HEK293 (cell line): ENCODE measurements around the gene IPO13.

ENCODE experiments used
- CTCF ChIA-PET: fragments of 350-600 bp; formaldehyde crosslinking; extraction: SDS; loops from one replicate; lab custom pipeline; 2021; ENCODE audit warnings: antibody characterized with exemption; lab: Yijun Ruan, JAX
- POLR2A ChIA-PET: fragments of 300-600 bp; formaldehyde crosslinking; extraction: SDS; loops from one replicate; lab custom pipeline; 2020; ENCODE audit warnings: antibody characterized with exemption, inconsistent platforms; lab: Yijun Ruan, JAX
- H3K27ac ChIP-seq: fragments of 200-500 bp; sonication (Bioruptor generic); 2 replicates; pipeline ENCODE4 v1.5.1; 2014; ENCODE audit warnings: low read depth, low read length, control low read depth, inconsistent platforms; ENCODE audit errors: extremely low read depth
- H3K36me3 ChIP-seq, 2 experiments: fragments of 200-500 bp in 1 of 2; sonication (Bioruptor generic) in 1 of 2; 1 replicate in 1 of 2; 2 replicates in 1 of 2; pipeline ENCODE4 v1.5.1; 2014 to 2017; ENCODE audit warnings: inconsistent platforms in 2 of 2, low read length in 2 of 2; ENCODE audit not compliant: control insufficient read depth in 2 of 2, insufficient read depth in 1 of 2
- H3K4me1 ChIP-seq: fragments of 200-500 bp; sonication (Bioruptor generic); 2 replicates; pipeline ENCODE4 v1.5.1; 2014; ENCODE audit warnings: mild to moderate bottlenecking, low read length, inconsistent platforms; ENCODE audit not compliant: control insufficient read depth, insufficient read depth
- H3K4me3 ChIP-seq: 2 replicates; pipeline ENCODE4 v1.5.1; 2011; ENCODE audit warnings: low read depth, mild to moderate bottlenecking, control low read depth, low read length, moderate library complexity
- H3K9me3 ChIP-seq: fragments of 200-500 bp; sonication (Bioruptor generic); 2 replicates; pipeline ENCODE4 v1.5.1; 2014; ENCODE audit warnings: low read depth, low read length, inconsistent platforms; ENCODE audit not compliant: control insufficient read depth, insufficient read depth
- IKZF3 ChIP-seq: fragments of 450-650 bp; IDR thresholded peaks from 2 replicates; pipeline ENCODE4 v1.5.0; 2018; ENCODE audit warnings: missing biosample characterization, mild to moderate bottlenecking, missing genetic modification characterization, moderate library complexity
- KLF1 ChIP-seq: fragments of 450-650 bp; formaldehyde crosslinking; IDR thresholded peaks from 2 replicates; pipeline ENCODE4 v1.5.1; 2016; ENCODE audit warnings: missing biosample characterization, missing genetic modification characterization
- KLF16 ChIP-seq: fragments of 450-650 bp; formaldehyde crosslinking; IDR thresholded peaks from 2 replicates; pipeline ENCODE4 v1.5.1; 2017; ENCODE audit warnings: missing biosample characterization, missing genetic modification characterization
- KLF7 ChIP-seq: fragments of 450-650 bp; formaldehyde crosslinking; IDR thresholded peaks from 2 replicates; pipeline ENCODE4 v1.5.1; 2016; ENCODE audit warnings: missing biosample characterization, missing genetic modification characterization, borderline replicate concordance
- OVOL3 ChIP-seq: fragments of 450-650 bp; formaldehyde crosslinking; IDR thresholded peaks from 2 replicates; pipeline ENCODE4 v1.5.1; 2016; ENCODE audit warnings: missing biosample characterization, missing genetic modification characterization
- SP2 ChIP-seq: fragments of 450-650 bp; formaldehyde crosslinking; IDR thresholded peaks from 2 replicates; pipeline ENCODE4 v1.5.1; 2016; ENCODE audit warnings: missing biosample characterization, missing genetic modification characterization
- ZBTB48 ChIP-seq: fragments of 450-650 bp; formaldehyde crosslinking; IDR thresholded peaks from 2 replicates; pipeline ENCODE4 v1.5.1; 2016; ENCODE audit warnings: missing biosample characterization, missing genetic modification characterization
- ZBTB7A ChIP-seq: fragments of 450-650 bp; formaldehyde crosslinking; IDR thresholded peaks from 2 replicates; pipeline ENCODE4 v1.5.1; 2016; ENCODE audit warnings: low read depth, missing biosample characterization, missing genetic modification characterization
- ZFHX2 ChIP-seq: fragments of 450-650 bp; formaldehyde crosslinking; conservative IDR thresholded peaks from 2 replicates; pipeline ENCODE4 v1.5.1; 2016; ENCODE audit warnings: missing biosample characterization, missing genetic modification characterization
- ZIC2 ChIP-seq: fragments of 450-650 bp; formaldehyde crosslinking; IDR thresholded peaks from 2 replicates; pipeline ENCODE4 v1.5.1; 2016; ENCODE audit warnings: missing biosample characterization, missing genetic modification characterization
- ZNF121 ChIP-seq: fragments of 450-650 bp; formaldehyde crosslinking; IDR thresholded peaks from 2 replicates; pipeline ENCODE4 v1.5.1; 2016; ENCODE audit warnings: missing biosample characterization, missing genetic modification characterization
- ZNF335 ChIP-seq: fragments of 450-650 bp; formaldehyde crosslinking; conservative IDR thresholded peaks from 2 replicates; pipeline ENCODE4 v1.5.1; 2016; ENCODE audit warnings: missing biosample characterization, missing genetic modification characterization
- ZNF548 ChIP-seq: fragments of 450-650 bp; formaldehyde crosslinking; IDR thresholded peaks from 2 replicates; pipeline ENCODE4 v1.5.1; 2016; ENCODE audit warnings: missing biosample characterization, missing genetic modification characterization
- ZNF600 ChIP-seq: fragments of 450-650 bp; formaldehyde crosslinking; IDR thresholded peaks from 2 replicates; pipeline ENCODE4 v1.5.1; 2016; ENCODE audit warnings: missing biosample characterization, missing genetic modification characterization
- TF ChIP-seq, protein P1 (sequence below): fragments of 450-650 bp; formaldehyde crosslinking; conservative IDR thresholded peaks from 2 replicates; pipeline ENCODE4 v1.5.1; 2016; ENCODE audit warnings: low read depth, missing biosample characterization, missing genetic modification characterization
- TF ChIP-seq, protein P2 (sequence below): fragments of 450-650 bp; formaldehyde crosslinking; IDR thresholded peaks from 2 replicates; pipeline ENCODE4 v1.5.1; 2016; ENCODE audit warnings: missing biosample characterization, missing genetic modification characterization

Gene IPO13

DNA sequence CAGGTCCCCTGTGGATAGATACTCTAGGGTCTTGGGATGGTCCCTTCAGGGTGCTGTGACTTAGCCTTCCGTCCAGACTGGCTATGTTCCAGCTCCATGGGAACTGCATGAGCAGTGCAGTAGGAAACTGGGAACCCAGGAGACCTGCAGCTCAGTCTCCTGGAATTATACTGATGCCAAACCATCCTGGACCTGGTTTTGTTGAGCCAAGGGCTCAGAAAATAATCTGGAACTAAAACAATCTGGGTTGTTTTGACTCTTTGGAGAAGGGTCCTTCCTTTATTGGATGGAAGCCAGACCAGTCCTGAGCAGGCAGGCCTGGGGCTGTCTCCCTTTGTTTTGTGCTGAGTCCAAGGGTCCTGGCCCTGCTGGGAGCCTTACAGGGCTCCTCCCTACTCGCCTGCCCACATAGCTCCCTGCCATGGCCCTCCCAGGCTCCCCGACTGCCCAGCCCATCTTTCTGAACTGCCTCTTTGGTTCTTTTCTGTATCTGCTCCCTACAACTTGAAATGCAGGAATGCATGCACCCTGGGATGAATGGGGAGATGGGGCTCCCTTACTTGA lies 1.2 kb downstream of the IPO13 start:
- peaks cover 7% of the 10 kb centered on the region for H3K4me1 ChIP-seq
- peaks cover 0 to 34% of the 10 kb centered on the region in 2 experiments; a peak in 1 of 3 replicates for H3K36me3 ChIP-seq
- H3K9me3 ChIP-seq = no peaks in the 10 kb centered on the region
- H3K27ac ChIP-seq = no peak overlapping the region; the same call in 1 of the 2 replicates
- ChIA-PET POLR2A (interaction anchor here (0.6 to 2.7 kb wide), 9 partner anchors 10 to 590 kb away, joined by 3 to 15 read pairs (median 4); partner anchors contain the start of genes ATP6V0B, CDC20 and KDM4A), CTCF (interaction anchor here (0.5 to 6.4 kb wide), 3 partner anchors 99 to 1193 kb away, joined by 3 to 79 read pairs (median 4); no protein-coding TSS in a partner anchor)
- no peak for TF ChIP-seq KLF16
- 0 out of 2 replicates have a peak, but pooled peaks have one; percentile 21 for TF ChIP-seq ZBTB48 (tag by site-specific recombination)
- TF ChIP-seq ZNF335 (tag by site-specific recombination) = peak; percentile 98
- TF ChIP-seq ZIC2 (tag by site-specific recombination) = peak; percentile 51
- TF ChIP-seq ZBTB7A (tag by site-specific recombination) = no peak
- peak overlapping the region; percentile 85 for H3K4me3 ChIP-seq

DNA sequence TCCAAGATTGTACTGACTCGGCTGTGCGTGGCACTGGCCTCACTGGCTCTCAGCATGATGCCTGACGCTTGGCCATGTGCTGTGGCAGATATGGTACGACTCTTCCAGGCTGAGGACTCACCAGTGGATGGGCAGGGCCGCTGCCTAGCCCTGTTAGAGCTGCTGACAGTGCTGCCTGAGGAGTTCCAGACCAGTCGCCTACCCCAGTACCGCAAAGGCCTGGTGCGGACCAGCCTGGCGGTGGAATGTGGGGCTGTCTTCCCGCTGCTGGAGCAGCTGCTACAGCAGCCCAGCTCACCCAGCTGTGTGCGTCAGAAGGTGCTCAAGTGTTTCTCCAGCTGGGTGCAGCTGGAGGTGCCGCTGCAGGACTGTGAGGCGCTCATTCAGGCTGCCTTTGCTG lies 2.9 kb downstream of the IPO13 start:
- Histone ChIP-seq H3K36me3 (peaks cover 0 to 38% of the 10 kb centered on the region in 2 experiments; a peak in 1 of 3 replicates), H3K4me1 (peaks cover 11% of the 10 kb centered on the region), H3K9me3 (no peaks in the 10 kb centered on the region), H3K4me3 (no peak overlapping the region), H3K27ac (no peak overlapping the region)
- ChIA-PET POLR2A (interaction anchor here (0.9 kb wide), 1 partner anchor 21 kb away, joined by 3 read pairs; no protein-coding TSS in a partner anchor), CTCF (no interaction called here)
- TF ChIP-seq KLF7 (tag by site-specific recombination) (no peak), ZNF600 (peak; percentile 68)

DNA sequence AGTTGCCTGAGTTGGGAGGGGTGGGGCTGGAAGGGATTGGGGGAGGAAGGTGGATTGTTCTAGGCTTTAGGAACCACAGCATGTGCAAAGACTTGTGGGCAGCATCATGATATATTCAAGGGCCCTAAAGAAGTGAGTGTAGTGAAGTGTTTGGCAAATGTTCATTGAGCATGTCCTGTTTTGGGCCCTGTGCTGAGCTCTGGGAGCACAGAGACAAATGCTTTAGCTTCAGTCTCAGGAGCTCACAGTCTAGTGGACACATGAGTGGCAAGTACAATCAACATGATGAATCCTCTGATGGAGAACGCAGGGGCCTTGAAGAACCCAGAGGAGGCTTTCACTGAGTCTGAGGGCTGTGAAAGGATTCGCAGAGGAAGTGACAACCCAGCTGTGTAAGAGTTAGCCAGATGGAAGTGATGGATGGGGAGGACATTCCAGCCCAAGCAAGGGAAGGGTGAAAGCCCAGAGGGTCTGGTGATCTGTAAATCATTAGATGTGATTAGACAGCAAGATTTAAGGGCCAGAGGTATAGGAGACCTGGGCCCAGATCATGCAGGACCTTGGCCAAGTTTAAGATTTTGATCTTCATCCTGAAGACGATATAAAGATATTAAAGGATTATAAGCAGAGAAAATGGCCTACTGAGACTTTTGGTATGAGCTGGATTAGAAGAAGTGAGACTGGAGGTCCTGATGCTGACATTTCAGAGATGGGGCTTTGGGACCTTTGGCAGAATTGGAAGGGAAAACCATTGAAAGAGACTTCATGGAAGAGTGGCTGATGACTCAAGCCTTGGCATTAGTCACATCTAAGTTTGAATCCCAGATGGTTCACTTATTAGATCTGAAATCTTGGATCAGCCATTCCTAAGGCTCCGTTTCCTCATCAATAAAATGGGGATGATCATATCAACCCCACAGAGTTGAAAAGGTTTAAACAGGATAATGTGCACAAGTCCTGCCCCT lies 4.6 kb downstream of the IPO13 start:
- ChIA-PET POLR2A (interaction anchor here (1.6 kb wide), 1 partner anchor 23 kb away, joined by 4 read pairs; no protein-coding TSS in a partner anchor), CTCF (interaction anchor here (0.6 to 1.4 kb wide), 4 partner anchors 16 to 644 kb away, joined by 3 to 4 read pairs (median 4); no protein-coding TSS in a partner anchor)
- no peak overlapping the region for H3K4me3 ChIP-seq
- peaks cover 11% of the 10 kb centered on the region for H3K4me1 ChIP-seq
- H3K36me3 ChIP-seq = peaks cover 0 to 50% of the 10 kb centered on the region in 2 experiments; a peak in 1 of 3 replicates
- H3K27ac ChIP-seq = no peak overlapping the region
- no peaks in the 10 kb centered on the region for H3K9me3 ChIP-seq
- TF ChIP-seq ZBTB48 (tag by site-specific recombination) = no peak
- no peak for TF ChIP-seq ZNF548

DNA sequence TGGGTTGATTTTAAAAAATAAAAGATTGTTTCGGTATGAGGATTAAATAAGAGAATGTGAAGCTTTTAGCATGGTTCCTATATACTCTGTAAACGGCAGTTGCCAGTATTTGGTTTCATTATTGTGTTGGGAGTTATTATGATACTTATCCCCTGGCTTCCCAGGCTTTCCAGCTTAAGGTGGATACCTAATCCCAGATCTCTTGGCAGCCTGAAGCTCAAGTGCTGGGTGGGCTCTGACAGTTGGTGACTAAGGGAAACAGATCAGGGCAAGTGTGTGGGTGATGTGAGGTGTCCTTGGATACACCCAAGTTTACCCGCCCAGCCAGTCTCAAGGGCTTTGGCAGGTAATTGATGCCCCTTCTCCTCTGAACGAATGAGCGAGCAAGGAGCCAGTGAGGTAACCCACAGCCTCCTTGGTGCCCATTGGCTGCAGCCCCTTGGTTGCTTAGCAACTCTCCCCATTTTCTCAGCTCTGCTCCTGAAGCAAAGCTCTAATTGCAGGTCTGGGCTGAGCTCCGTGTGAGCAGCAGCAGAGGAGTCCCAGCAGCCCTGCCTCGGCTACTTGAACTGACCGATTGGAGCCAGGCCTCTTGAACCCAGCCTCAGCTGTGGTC lies 6.1 kb downstream of the IPO13 start:
- Histone ChIP-seq H3K27ac (no peak overlapping the region), H3K4me3 (no peak overlapping the region), H3K36me3 (peaks cover 0 to 65% of the 10 kb centered on the region in 2 experiments; a peak in 1 of 3 replicates), H3K9me3 (no peaks in the 10 kb centered on the region), H3K4me1 (peaks cover 9% of the 10 kb centered on the region)
- ChIA-PET CTCF (interaction anchor here (0.6 to 1.4 kb wide), 5 partner anchors 17 to 1000 kb away, joined by 3 to 5 read pairs (median 3); no protein-coding TSS in a partner anchor), POLR2A (interaction anchor here (0.7 to 1.4 kb wide), 2 partner anchors 20 to 303 kb away, joined by 3 read pairs; partner anchors contain the start of gene KDM4A)
- peak; percentile 38; the same call in 1 of the 2 replicates for TF ChIP-seq ZFHX2 (tag by site-specific recombination)
- TF ChIP-seq KLF1 = peak; percentile 62
- TF ChIP-seq IKZF3 (tag by site-specific recombination) = no peak
- TF ChIP-seq, protein P1, sequence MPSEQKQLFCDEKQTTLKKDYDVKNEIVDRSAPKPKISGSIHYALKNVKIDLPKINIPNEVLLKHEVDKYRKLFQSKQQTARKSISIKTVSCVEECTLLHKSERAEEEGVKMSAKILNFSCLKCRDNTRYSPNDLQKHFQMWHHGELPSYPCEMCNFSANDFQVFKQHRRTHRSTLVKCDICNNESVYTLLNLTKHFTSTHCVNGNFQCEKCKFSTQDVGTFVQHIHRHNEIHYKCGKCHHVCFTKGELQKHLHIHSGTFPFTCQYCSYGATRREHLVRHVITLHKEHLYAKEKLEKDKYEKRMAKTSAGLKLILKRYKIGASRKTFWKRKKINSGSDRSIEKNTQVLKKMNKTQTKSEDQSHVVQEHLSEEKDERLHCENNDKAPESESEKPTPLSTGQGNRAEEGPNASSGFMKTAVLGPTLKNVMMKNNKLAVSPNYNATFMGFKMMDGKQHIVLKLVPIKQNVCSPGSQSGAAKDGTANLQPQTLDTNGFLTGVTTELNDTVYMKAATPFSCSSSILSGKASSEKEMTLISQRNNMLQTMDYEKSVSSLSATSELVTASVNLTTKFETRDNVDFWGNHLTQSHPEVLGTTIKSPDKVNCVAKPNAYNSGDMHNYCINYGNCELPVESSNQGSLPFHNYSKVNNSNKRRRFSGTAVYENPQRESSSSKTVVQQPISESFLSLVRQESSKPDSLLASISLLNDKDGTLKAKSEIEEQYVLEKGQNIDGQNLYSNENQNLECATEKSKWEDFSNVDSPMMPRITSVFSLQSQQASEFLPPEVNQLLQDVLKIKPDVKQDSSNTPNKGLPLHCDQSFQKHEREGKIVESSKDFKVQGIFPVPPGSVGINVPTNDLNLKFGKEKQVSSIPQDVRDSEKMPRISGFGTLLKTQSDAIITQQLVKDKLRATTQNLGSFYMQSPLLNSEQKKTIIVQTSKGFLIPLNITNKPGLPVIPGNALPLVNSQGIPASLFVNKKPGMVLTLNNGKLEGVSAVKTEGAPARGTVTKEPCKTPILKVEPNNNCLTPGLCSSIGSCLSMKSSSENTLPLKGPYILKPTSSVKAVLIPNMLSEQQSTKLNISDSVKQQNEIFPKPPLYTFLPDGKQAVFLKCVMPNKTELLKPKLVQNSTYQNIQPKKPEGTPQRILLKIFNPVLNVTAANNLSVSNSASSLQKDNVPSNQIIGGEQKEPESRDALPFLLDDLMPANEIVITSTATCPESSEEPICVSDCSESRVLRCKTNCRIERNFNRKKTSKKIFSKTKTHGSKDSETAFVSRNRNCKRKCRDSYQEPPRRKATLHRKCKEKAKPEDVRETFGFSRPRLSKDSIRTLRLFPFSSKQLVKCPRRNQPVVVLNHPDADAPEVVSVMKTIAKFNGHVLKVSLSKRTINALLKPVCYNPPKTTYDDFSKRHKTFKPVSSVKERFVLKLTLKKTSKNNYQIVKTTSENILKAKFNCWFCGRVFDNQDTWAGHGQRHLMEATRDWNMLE (tag by site-specific recombination) = no peak
- TF ChIP-seq ZNF121 (tag by site-specific recombination) = no peak
- no peak for TF ChIP-seq OVOL3
- TF ChIP-seq SP2 (tag by site-specific recombination) = peak; percentile 67
- TF ChIP-seq, protein P2, sequence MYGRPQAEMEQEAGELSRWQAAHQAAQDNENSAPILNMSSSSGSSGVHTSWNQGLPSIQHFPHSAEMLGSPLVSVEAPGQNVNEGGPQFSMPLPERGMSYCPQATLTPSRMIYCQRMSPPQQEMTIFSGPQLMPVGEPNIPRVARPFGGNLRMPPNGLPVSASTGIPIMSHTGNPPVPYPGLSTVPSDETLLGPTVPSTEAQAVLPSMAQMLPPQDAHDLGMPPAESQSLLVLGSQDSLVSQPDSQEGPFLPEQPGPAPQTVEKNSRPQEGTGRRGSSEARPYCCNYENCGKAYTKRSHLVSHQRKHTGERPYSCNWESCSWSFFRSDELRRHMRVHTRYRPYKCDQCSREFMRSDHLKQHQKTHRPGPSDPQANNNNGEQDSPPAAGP = peak; percentile 66; the same call in 1 of the 2 replicates
